ENCODE results near the gene BANF1.

BANF1 gene

DNA sequence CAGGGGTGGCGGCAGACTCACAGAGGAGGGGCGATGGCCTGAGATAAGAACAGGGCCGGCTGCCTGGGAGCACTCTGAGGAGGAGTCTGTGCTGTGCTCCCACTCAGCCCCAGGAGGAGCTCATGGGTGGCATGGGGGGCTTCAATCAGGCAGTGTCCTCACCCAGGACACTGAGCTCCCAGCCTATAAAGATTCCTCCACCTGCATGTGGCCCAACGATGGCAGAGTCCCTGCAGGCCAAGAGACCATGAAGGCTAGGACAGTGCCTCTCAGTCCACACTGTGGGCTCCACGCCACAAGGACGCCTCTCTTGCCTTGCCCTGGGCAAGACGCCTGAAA, 11.4 kb downstream of the BANF1 start:
- in situ Hi-C loops (cut with HindIII; ENCODE audit: low pct_ligation_motif_present, low sequenced_read_pairs) = no loop called here
- Histone ChIP-seq H3K27me3 (replicated peaks) (no peaks in the 10 kb centered on the region), H3K4me3 (ENCODE audit: low read depth, low read length) (no peak overlapping the region), H3K36me3 (replicated peaks) (no peaks in the 10 kb centered on the region), H3K27ac (no peak overlapping the region)
- no peak for DNase-seq
- TF ChIP-seq, protein P1, sequence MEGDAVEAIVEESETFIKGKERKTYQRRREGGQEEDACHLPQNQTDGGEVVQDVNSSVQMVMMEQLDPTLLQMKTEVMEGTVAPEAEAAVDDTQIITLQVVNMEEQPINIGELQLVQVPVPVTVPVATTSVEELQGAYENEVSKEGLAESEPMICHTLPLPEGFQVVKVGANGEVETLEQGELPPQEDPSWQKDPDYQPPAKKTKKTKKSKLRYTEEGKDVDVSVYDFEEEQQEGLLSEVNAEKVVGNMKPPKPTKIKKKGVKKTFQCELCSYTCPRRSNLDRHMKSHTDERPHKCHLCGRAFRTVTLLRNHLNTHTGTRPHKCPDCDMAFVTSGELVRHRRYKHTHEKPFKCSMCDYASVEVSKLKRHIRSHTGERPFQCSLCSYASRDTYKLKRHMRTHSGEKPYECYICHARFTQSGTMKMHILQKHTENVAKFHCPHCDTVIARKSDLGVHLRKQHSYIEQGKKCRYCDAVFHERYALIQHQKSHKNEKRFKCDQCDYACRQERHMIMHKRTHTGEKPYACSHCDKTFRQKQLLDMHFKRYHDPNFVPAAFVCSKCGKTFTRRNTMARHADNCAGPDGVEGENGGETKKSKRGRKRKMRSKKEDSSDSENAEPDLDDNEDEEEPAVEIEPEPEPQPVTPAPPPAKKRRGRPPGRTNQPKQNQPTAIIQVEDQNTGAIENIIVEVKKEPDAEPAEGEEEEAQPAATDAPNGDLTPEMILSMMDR (IDR thresholded peaks at IDR 0.05; ENCODE audit: low read depth, low read length, missing control alignments) = no peak

DNA sequence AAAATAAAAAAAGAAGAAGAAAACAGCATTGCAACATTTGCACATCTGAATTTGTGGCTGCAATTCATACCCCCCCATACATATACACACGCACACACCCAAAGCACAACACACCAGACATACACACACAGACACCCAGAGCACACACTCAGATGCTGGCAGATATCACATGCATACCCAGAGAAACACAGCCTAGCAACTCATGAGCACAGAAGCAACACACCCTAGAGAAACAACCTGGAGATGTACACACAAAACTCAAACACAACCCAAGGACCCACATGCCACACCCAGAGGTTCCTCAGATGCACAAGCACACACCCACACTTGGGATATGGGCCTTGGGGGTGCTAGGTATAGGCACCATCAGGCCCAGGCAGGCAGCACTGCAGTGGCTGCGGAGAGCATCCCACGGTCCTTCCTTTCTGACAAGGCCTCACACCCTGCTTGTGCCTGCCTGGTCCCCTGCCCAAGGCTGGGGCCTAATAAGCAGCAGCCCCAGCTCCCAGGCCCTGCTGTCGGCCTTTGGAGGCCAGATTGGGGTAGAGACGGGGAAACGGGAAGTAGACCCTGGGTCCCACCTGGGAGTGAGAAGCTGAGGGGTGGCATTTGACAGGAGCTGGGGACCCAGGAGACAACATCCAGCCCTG, 12.6 kb downstream of the BANF1 start:
- TF ChIP-seq, protein P1 (IDR thresholded peaks at IDR 0.05; ENCODE audit: low read depth, low read length, missing control alignments) = no peak
- H3K36me3 ChIP-seq (replicated peaks) = no peaks in the 10 kb centered on the region
- no peak overlapping the region for H3K4me3 ChIP-seq (ENCODE audit: low read depth, low read length)
- H3K27me3 ChIP-seq (replicated peaks) = no peaks in the 10 kb centered on the region
- DNase-seq = no peak
- H3K27ac ChIP-seq = no peak overlapping the region
- in situ Hi-C loops (cut with HindIII; ENCODE audit: low pct_ligation_motif_present, low sequenced_read_pairs) = no loop called here

DNA sequence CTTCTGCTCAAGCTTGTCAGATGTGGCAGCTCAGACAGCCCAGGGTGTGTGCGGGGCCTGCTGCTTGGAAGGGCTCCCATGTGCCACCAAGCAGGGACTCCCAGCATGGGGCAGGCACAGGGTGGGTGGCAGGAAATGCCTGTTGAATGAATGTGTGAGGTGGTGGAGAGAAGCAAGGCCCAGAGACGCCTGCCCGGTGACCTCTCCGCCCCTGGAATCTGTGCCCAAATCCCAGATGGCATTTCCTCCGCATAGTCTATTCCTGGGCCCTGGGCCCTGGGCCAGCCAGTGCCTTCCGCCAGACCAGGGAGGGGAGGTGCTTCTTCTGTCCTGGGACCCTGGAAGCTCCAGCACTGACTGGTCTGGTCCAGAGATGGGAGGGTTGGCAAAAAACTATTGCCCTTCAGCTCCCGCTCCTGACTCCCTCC, 13.2 kb downstream of the BANF1 start:
- H3K27me3 ChIP-seq (replicated peaks) = no peaks in the 10 kb centered on the region
- in situ Hi-C loops (cut with HindIII; ENCODE audit: low pct_ligation_motif_present, low sequenced_read_pairs) = no loop called here
- no peak overlapping the region for H3K27ac ChIP-seq
- H3K4me3 ChIP-seq (ENCODE audit: low read depth, low read length) = no peak overlapping the region
- TF ChIP-seq, protein P1 (IDR thresholded peaks at IDR 0.05; ENCODE audit: low read depth, low read length, missing control alignments) = no peak
- H3K36me3 ChIP-seq (replicated peaks) = no peaks in the 10 kb centered on the region
- no peak for DNase-seq

DNA sequence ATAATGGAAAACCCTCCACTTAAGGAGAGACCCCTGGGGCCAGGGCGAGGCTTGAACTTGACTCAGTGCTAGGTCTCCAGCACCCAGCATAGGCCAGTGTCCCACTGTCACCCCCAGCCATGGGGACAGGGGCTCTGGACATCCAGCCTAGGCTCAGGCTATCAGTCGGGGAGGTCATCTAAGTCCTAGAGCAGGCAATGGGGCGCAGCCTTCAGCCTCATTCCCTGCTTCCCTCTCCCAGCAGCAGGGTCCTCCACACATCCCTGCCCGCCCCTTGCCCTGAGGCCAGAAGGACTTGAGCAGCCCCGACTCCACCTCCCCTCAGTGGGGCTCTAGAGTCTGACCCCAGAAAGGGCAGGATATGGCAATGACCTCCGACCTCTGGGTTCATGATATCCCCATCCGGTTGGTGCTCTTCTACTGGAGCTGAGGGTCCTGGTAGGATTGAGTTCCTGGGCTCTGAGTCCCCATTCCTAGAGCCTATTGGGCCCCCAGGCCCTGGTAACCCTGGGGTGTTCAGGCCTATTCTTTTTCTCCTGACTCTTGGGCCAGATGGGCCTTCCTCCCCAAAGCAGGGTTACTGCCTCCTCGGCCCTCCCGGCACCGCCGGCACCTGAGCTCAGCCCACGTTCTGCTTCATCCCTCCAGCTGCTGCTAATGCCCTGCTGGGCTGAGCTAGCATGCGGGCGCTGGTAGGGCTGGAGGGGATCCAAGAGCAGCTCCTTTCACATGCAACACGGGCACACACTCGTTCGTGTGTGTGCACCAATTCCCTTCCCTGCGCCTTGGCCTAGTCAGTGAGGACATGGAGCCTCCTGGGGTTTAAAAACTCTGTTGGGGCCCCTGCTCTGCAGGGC, 13.9 kb downstream of the BANF1 start:
- H3K27ac ChIP-seq = no peak overlapping the region
- H3K27me3 ChIP-seq (replicated peaks) = no peaks in the 10 kb centered on the region
- TF ChIP-seq, protein P1 (IDR thresholded peaks at IDR 0.05; ENCODE audit: low read depth, low read length, missing control alignments) = no peak
- no peak for DNase-seq
- in situ Hi-C loops (cut with HindIII; ENCODE audit: low pct_ligation_motif_present, low sequenced_read_pairs) = no loop called here
- H3K4me3 ChIP-seq (ENCODE audit: low read depth, low read length) = no peak overlapping the region
- no peaks in the 10 kb centered on the region for H3K36me3 ChIP-seq (replicated peaks)

DNA sequence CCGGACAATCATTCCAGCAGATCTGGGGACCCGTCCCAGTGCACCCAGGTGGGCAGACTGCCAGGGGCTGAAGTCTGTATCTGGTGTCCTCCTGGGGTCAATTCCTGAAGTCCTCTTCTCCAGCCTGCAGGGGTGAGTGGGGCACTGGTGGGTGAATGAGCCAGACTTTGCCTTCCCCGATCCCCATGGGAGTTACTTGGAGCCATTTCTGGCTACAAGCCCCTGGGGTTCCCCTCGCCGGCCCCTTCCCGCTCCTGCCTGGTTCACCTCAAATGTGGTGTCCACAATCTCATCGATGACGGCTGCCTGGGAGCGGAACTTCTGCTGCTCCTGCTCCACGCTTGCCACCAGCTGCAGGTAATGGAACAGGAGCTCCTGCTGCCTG, 14.5 kb downstream of the BANF1 start:
- no peak overlapping the region for H3K4me3 ChIP-seq (ENCODE audit: low read depth, low read length)
- in situ Hi-C loops (cut with HindIII; ENCODE audit: low pct_ligation_motif_present, low sequenced_read_pairs) = no loop called here
- no peaks in the 10 kb centered on the region for H3K36me3 ChIP-seq (replicated peaks)
- no peak overlapping the region for H3K27ac ChIP-seq
- TF ChIP-seq, protein P1 (IDR thresholded peaks at IDR 0.05; ENCODE audit: low read depth, low read length, missing control alignments) = no peak
- no peak for DNase-seq
- no peaks in the 10 kb centered on the region for H3K27me3 ChIP-seq (replicated peaks)

Data from brain microvascular endothelial cell (primary cell).